ENCODE results near the gene RPL32. TPM values are rescaled to one million over a fixed set of nuclear protein-coding genes. Genes with fewer than 3 reads are reported as not detected.
A peak's percentile ranks its signal among the peaks of the same experiment; 100 is the strongest.

Gene RPL32
- total and polyA plus RNA-seq, 9 of the 15 experiments (the other 6 are each of a cell fraction or from before 2014, with no cell fraction given): 2,738 to 6,200 (median 4,286) TPM

GRCh38 chr3:12796171-12797123 lies 44.9 kb downstream of the RPL32 start, which contains the start of gene CAND2 (continued):
- TF ChIP-seq NBN (IDR thresholded peaks at IDR 0.05; ENCODE audit: low read depth) (0 out of 2 replicates have a peak, but pooled peaks have one; percentile 35), SAFB2 (IDR thresholded peaks at IDR 0.05; ENCODE audit: borderline replicate concordance, low read depth, low read length, severe bottlenecking) (no peak), MLX (CRISPR knock-in tag; conservative IDR thresholded peaks at IDR 0.05) (no peak), PRPF4 (IDR thresholded peaks at IDR 0.05; ENCODE audit: insufficient read depth, low read depth, low read length, poor library complexity, severe bottlenecking) (peak; percentile 47), SMC3 (conservative IDR thresholded peaks at IDR 0.05; ENCODE audit: insufficient read depth, low read depth, low read length) (no peak), ZBTB40 (IDR thresholded peaks at IDR 0.05) (peak; percentile 47; the same call in 1 of the 2 replicates), ZBTB40 (CRISPR knock-in tag; IDR thresholded peaks at IDR 0.05) (no peak), KAT7 (CRISPR knock-in tag; IDR thresholded peaks at IDR 0.05; ENCODE audit: borderline replicate concordance) (peak; percentile 83; the same call in 1 of the 2 replicates), KLF6 (CRISPR knock-in tag; IDR thresholded peaks at IDR 0.05; ENCODE audit: borderline replicate concordance) (no peak), ZNF324 (CRISPR knock-in tag; IDR thresholded peaks at IDR 0.05) (no peak), NR1H2 (CRISPR knock-in tag; IDR thresholded peaks at IDR 0.05) (peak; percentile 71; the same call in 1 of the 2 replicates), ZNF347 (CRISPR knock-in tag; IDR thresholded peaks at IDR 0.05; ENCODE audit: low read depth) (no peak), SRF (CRISPR knock-in tag; IDR thresholded peaks at IDR 0.05) (no peak), TCFL5 (CRISPR knock-in tag; conservative IDR thresholded peaks at IDR 0.05) (no peak), PCBP1 (IDR thresholded peaks at IDR 0.05; ENCODE audit: low read depth, low read length, poor library complexity, severe bottlenecking) (peak; percentile 1)
